Hematopoietic multipotent progenitor cell treated with erythropoietin and hydrocortisone succinate and interleukin-3 and kit ligand, for 6 days (in vitro differentiated cells): ENCODE data around the gene XPA.

Experiments
- DNase-seq: peaks from one replicate; pipeline ENCODE4 v3.0.0-alpha.2; 2015

Gene XPA

GRCh38 chr9:97647996-97648395, 49.1 kb downstream of the XPA start:
- no peak for DNase-seq

- no peak for DNase-seq
These were observed 51.4 kb downstream of the XPA start for GRCh38 chr9:97645720-97646119.

- DNase-seq, result peak; percentile 26
These were observed 56.8 kb downstream of the XPA start for GRCh38 chr9:97640325-97640724.

GRCh38 chr9:97638666-97639065, 58.5 kb downstream of the XPA start:
- DNase-seq, result peak; percentile 57

- DNase-seq, result peak; percentile 34
These were observed 60.2 kb downstream of the XPA start for GRCh38 chr9:97636903-97637302.

- DNase-seq, result no peak
These were observed 62.1 kb downstream of the XPA start for GRCh38 chr9:97635026-97635425.

- peak; percentile 20 for DNase-seq
These were observed 63.2 kb downstream of the XPA start for GRCh38 chr9:97633859-97634490.

- DNase-seq, result peak; percentile 99
These were observed 63.9 kb downstream of the XPA start, which contains the start of the genes NCBP1 and TSTD2 for GRCh38 chr9:97632985-97633858. NCBP1 (plus strand) TSS chr9:97633821; CDS start chr9:97633882, 61 bp downstream. TSTD2 (minus strand) TSS chr9:97633368; CDS start chr9:97627562, 5,806 bp downstream.

- peak; percentile 84 for DNase-seq
These were observed 64.7 kb downstream of the XPA start for GRCh38 chr9:97632248-97632984.

GRCh38 chr9:97630591-97630990, 66.5 kb downstream of the XPA start:
- no peak for DNase-seq

GRCh38 chr9:97629156-97629555, 68.0 kb downstream of the XPA start:
- DNase-seq, result no peak

- DNase-seq, result no peak
These were observed 68.5 kb downstream of the XPA start for GRCh38 chr9:97628668-97629067.

- DNase-seq, result no peak
These were observed 69.5 kb downstream of the XPA start for GRCh38 chr9:97627624-97628023.

- no peak for DNase-seq
These were observed 71.5 kb downstream of the XPA start for GRCh38 chr9:97625620-97626019.
